ENCODE data around the gene CCND1. TPM values are rescaled to one million over a fixed set of nuclear protein-coding genes. Genes with fewer than 3 reads are reported as not detected.

Gene CCND1
- total RNA-seq, 1 experiment from 2014 or later, result 392 TPM

GRCh38 chr11:69601011-69601975, 39.7 kb upstream of the CCND1 start:
- Mint-ChIP-seq H3K27me3 (ENCODE audit: unreplicated experiment) (peaks cover 44% of the 10 kb centered on the region), H3K36me3 (ENCODE audit: insufficient read depth, unreplicated experiment) (no peaks in the 10 kb centered on the region), H3K4me1 (ENCODE audit: low read depth, unreplicated experiment) (no peaks in the 10 kb centered on the region), H3K27ac (ENCODE audit: unreplicated experiment) (no peak overlapping the region), H3K9me3 (ENCODE audit: low read depth, unreplicated experiment) (no peaks in the 10 kb centered on the region), H3K4me3 (ENCODE audit: low read depth, unreplicated experiment) (no peak overlapping the region)
- CTCF ChIA-PET, result interaction anchor here (0.7 to 1.1 kb wide), 2 partner anchors 20 to 79 kb away, joined by 3 read pairs; no protein-coding TSS in a partner anchor
- BruUV-seq (replicated peaks), result no TSS peak
- intact Hi-C loops (cut with micrococcal nuclease; ENCODE audit: unreplicated experiment), result no loop called here
- TF ChIP-seq, protein P1, sequence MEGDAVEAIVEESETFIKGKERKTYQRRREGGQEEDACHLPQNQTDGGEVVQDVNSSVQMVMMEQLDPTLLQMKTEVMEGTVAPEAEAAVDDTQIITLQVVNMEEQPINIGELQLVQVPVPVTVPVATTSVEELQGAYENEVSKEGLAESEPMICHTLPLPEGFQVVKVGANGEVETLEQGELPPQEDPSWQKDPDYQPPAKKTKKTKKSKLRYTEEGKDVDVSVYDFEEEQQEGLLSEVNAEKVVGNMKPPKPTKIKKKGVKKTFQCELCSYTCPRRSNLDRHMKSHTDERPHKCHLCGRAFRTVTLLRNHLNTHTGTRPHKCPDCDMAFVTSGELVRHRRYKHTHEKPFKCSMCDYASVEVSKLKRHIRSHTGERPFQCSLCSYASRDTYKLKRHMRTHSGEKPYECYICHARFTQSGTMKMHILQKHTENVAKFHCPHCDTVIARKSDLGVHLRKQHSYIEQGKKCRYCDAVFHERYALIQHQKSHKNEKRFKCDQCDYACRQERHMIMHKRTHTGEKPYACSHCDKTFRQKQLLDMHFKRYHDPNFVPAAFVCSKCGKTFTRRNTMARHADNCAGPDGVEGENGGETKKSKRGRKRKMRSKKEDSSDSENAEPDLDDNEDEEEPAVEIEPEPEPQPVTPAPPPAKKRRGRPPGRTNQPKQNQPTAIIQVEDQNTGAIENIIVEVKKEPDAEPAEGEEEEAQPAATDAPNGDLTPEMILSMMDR (IDR thresholded peaks at IDR 0.05; ENCODE audit: unreplicated experiment), result no peak
- no peak for DNase-seq

- H3K4me1 Mint-ChIP-seq (ENCODE audit: low read depth, unreplicated experiment), result no peaks in the 10 kb centered on the region
- DNase-seq, result no peak
- H3K36me3 Mint-ChIP-seq (ENCODE audit: insufficient read depth, unreplicated experiment), result no peaks in the 10 kb centered on the region
- no TSS peak for BruUV-seq (replicated peaks)
- H3K27ac Mint-ChIP-seq (ENCODE audit: unreplicated experiment), result no peak overlapping the region
- H3K4me3 Mint-ChIP-seq (ENCODE audit: low read depth, unreplicated experiment), result no peak overlapping the region
- intact Hi-C loops (cut with micrococcal nuclease; ENCODE audit: unreplicated experiment), result no loop called here
- H3K27me3 Mint-ChIP-seq (ENCODE audit: unreplicated experiment), result peaks cover 64% of the 10 kb centered on the region
- TF ChIP-seq, protein P1 (IDR thresholded peaks at IDR 0.05; ENCODE audit: unreplicated experiment), result no peak
- CTCF ChIA-PET, result no interaction called here
- peaks cover 2% of the 10 kb centered on the region for H3K9me3 Mint-ChIP-seq (ENCODE audit: low read depth, unreplicated experiment)
These were observed 37.7 kb upstream of the CCND1 start for GRCh38 chr11:69603111-69603836.

DNA sequence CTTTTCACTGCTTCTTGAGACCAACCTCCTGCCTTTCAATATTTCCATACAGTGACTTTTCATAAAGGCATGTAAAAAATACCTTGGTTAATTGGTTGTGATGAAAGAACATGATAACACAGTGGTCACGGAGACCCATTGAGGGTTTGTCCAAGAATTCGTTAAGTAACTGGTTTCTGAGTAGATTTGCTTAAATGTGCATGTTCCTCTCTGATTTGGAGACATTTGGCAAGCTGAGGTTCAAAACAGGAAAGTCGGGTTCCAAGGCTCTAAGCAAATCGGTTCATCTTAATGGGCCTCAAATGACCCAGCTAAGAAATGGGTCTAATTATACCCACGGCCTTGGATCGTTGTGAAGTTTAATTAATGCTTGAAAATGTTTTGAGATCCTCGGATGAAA, 36.9 kb upstream of the CCND1 start:
- DNase-seq, result no peak
- TF ChIP-seq, protein P1 (IDR thresholded peaks at IDR 0.05; ENCODE audit: unreplicated experiment), result no peak

GRCh38 chr11:69605737-69606526, 35.0 kb upstream of the CCND1 start:
- Mint-ChIP-seq H3K4me3 (ENCODE audit: low read depth, unreplicated experiment) (no peak overlapping the region), H3K27me3 (ENCODE audit: unreplicated experiment) (peaks cover 73% of the 10 kb centered on the region)

More for the DNA sequence above, 36.9 kb upstream of the CCND1 start:
- CTCF ChIA-PET, result no interaction called here
- H3K27ac Mint-ChIP-seq (ENCODE audit: unreplicated experiment), result no peak overlapping the region
- peaks cover 5% of the 10 kb centered on the region for H3K9me3 Mint-ChIP-seq (ENCODE audit: low read depth, unreplicated experiment)
- intact Hi-C loops (cut with micrococcal nuclease; ENCODE audit: unreplicated experiment), result no loop called here
- peaks cover 72% of the 10 kb centered on the region for H3K27me3 Mint-ChIP-seq (ENCODE audit: unreplicated experiment)
- H3K36me3 Mint-ChIP-seq (ENCODE audit: insufficient read depth, unreplicated experiment), result no peaks in the 10 kb centered on the region
- H3K4me3 Mint-ChIP-seq (ENCODE audit: low read depth, unreplicated experiment), result no peak overlapping the region
- BruUV-seq (replicated peaks), result no TSS peak
- no peaks in the 10 kb centered on the region for H3K4me1 Mint-ChIP-seq (ENCODE audit: low read depth, unreplicated experiment)

More at GRCh38 chr11:69605737-69606526, 35.0 kb upstream of the CCND1 start:
- CTCF ChIA-PET, result interaction anchor here (0.6 kb wide), 1 partner anchor 483 kb away, joined by 5 read pairs; no protein-coding TSS in a partner anchor
- BruUV-seq (replicated peaks), result no TSS peak
- Mint-ChIP-seq H3K4me1 (ENCODE audit: low read depth, unreplicated experiment) (no peaks in the 10 kb centered on the region), H3K9me3 (ENCODE audit: low read depth, unreplicated experiment) (peaks cover 5% of the 10 kb centered on the region), H3K36me3 (ENCODE audit: insufficient read depth, unreplicated experiment) (no peaks in the 10 kb centered on the region), H3K27ac (ENCODE audit: unreplicated experiment) (no peak overlapping the region)
- DNase-seq, result no peak
- intact Hi-C loops (cut with micrococcal nuclease; ENCODE audit: unreplicated experiment), result no loop called here
- TF ChIP-seq, protein P1 (IDR thresholded peaks at IDR 0.05; ENCODE audit: unreplicated experiment), result no peak

All from Calu3 (cell line).